ENCODE measurements around the gene STPG4.

STPG4 gene

DNA sequence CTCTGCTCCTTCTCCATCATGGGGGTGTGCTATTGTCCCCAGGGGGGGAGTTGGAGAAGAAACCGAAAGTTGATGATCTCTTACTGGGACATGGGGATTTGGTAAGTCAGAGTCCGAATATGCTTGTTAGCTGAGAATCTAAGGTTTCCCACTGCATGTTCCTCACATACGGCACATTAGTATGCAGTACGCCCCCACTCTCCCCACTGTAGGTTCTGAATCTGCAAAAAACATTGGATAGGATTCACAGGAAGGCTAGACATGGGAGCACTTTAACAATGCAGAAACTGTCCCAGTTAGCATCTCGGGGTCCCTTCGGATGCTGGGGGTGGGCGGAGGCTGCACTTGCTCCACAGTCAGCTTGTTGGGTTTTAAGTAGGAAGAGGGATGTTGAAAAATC lies 102.3 kb downstream of the STPG4 start:
- DNase-seq (ENCODE audit: low read depth) = no peak

DNA sequence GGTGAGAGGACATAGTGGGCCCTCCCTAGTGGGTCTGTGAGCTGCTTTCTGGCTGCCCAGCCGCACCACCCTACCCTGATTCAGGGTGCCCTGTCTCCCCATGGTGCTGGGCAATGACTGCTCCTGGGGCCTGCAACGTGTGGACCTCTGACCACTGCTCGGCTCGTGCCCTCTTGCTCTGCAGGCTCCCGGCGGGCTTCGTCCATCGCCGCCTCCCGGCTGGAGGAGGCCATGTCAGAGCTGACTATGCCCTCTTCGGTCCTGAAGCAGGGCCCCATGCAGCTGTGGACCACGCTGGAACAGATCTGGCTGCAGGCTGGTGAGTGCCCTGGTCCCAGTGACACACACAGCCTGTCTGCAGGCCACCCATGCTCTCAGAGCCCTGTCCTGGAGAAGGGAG lies 103.5 kb downstream of the STPG4 start:
- no peak for DNase-seq (ENCODE audit: low read depth)

- DNase-seq (ENCODE audit: low read depth) = no peak
These were observed 104.3 kb downstream of the STPG4 start for GRCh38 chr2:47050762-47051161.

DNA sequence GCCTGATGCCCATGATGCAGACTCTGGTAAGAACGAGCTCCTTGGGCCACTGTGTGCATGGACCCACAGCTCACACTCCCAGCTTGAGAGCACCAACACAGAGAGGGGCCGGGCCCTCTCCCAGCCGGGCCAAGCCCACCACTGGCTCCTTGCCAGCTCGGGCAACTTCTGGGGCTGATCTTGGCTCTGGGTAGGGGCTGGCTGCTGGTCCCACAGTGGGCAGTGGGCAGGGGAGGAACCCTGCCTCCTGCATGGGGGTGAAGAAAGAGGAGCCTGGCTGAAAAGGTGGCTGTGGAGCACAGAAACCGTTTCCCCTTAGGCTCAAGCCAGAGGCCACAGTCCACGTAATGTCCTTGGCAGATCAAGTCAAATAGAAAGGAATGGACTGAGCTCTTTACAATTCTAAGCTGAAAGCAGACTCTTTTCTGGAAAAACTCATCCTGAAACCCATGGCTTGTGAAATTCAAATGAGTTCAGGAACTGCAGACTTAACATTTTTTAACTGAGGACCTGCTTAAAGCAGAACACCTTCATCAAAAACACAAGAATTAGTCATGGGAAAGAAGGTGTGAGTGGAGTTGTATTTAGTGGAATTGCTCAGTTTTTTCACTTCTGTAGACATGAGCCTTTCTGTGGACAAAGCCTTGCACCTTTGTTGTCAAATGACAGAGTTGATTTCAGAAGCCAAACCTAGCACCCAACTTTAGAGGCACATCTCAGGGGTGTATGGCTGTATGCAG lies 104.9 kb downstream of the STPG4 start:
- no peak for DNase-seq (ENCODE audit: low read depth)

- DNase-seq (ENCODE audit: low read depth) = no peak
These were observed 105.6 kb downstream of the STPG4 start for GRCh38 chr2:47049502-47049901.

DNA sequence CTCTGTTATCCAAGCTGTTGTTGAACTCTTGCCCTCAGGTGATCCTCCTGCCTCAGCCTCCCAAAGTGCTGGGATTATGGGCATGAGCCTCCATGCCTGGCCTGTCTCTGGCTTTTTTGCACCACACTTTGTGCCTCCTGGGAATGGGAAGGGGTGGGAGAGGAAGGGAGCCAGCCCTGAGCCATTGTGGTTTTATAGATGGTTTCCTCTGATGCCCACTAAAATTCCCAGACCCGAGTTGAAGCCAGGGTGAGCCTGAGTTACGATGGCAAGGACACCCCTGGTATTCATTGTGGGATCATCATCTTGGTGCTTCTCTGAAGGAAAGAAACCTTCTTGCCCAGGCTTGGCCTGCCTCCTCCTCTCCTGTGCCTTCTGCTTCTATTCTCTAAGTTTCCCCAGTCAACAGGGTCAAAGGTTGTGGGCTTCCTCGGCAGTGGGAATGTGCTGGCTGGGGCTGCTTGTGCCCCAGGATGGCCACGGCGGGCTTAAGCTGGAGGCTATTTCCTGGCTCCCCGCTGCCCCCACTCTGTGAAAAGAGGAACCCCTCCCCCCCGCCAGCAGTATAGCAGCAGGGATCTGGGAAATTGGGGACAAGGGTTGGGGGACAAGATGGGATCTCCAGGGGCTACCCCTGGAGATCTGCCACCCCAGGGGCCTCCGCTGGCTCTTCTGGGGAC lies 106.2 kb downstream of the STPG4 start:
- DNase-seq (ENCODE audit: low read depth) = no peak

DNA sequence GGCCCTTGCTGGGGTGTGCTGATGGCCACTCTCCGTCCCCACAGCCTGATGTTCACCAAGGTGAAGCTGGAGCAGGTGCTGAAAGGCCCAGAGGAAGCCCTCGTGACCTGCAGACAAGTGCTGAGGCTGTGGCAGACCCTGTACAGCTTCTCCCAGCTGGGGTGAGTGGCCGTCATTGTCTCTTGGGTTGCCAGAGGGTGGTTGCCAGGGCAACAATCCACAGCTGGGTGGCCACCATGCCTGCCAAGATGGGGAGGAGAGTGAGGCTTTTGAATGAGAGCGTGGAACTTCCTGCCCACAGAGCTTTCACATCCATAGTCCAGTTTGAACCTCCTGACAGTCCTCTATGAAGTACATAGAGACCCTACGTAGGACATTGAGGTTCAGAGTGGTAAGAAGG lies 108.8 kb downstream of the STPG4 start:
- DNase-seq (ENCODE audit: low read depth) = no peak

- DNase-seq (ENCODE audit: low read depth) = no peak
These were observed 111.2 kb downstream of the STPG4 start for GRCh38 chr2:47043891-47044239.

GRCh38 chr2:47043142-47043890 lies 111.8 kb downstream of the STPG4 start:
- no peak for DNase-seq (ENCODE audit: low read depth)

GRCh38 chr2:47041891-47042684 lies 113.0 kb downstream of the STPG4 start:
- DNase-seq (ENCODE audit: low read depth) = no peak

DNA sequence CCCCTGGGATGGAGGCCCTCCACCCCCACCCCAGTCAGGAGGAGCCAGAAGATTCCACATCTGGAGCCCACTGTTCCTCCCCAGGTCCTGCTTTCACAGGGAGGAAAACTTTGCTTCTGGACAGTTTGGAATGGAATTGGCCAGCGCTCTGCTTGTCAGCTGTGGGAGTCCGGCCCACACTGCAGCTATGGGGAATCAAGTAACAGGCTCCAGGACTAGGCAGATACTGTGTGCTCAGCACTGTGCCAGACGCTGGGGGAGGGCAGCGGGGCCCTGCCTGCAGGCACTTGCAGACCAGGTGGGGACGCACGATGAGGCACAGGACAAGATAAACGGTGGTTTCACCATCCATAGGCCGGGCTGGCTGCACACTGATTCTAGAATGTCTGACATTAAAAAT lies 114.0 kb downstream of the STPG4 start:
- DNase-seq (ENCODE audit: low read depth) = no peak

- DNase-seq (ENCODE audit: low read depth) = no peak
These were observed 114.5 kb downstream of the STPG4 start for GRCh38 chr2:47040651-47041050.

DNA sequence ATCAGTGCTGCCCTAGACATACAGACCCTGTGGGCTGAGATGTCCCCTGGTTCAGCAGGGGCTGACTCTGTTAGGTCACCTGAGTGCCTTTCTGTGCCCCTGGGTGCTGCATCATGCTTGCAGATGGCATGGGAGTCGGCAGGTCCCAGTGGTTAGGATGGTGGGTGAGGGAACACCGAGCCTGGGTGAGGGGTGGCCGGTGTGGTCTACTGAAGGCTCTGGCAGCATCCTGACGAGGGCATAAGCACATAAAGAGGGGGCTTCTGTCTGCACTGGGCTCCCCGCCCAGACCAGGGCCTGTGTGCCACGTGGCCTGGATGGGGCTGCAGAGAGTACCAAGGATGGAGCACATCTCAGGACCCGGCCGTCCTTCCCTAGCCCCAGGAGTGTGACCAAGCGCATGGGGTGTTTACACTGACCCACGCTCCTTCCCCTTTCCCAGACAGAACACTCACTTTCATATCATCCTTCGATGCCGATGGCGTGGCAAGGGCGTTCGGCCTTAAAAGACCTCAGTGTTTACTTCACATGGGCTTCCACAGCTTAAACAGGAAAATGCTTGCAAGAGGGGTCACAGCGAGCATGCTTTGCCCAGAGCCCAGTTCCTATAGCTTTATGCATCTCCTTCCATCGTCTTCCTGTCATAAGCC lies 115.1 kb downstream of the STPG4 start:
- no peak for DNase-seq (ENCODE audit: low read depth)

GRCh38 chr2:47039489-47039870 lies 115.6 kb downstream of the STPG4 start:
- DNase-seq (ENCODE audit: low read depth) = no peak

DNA sequence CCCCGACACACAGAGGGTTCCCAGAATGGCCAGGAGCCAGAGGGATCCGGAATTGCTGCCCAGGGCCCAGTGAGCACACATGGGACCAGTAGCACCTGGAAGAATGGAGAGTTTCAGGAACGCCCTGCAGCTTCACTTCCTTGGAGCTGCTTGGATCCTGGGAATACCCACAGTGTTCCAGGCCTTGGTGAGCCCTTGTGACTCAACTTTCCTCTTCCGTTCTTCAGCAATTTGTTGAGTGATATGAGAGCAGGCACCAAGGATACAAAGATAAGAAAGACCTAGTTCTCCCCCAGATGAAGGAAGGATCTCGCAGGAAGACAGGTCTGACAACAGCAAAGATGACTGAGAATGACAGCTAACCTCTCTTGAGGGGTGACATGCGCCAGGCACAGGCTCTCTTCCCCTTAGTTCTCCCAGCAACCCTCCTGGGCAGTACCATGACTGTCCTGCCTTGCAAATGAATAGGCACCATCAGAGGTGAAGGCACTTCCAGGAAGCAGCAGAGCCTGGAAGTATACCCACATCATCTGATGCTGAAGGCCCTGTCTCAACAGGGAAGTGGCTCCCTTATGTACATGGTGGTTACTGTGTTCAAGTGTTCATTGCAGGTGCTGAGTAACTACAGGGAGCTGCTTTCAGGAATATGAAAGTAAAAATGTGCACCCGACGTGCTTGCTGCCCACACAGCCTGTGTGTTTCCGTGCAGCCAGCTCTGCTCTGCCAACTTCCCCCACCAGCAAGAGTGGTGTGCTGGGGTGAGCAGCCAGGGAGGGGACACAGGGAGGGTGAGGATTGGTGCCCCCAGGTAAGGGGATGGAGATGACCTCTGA lies 116.2 kb downstream of the STPG4 start:
- peak; percentile 8 for DNase-seq (ENCODE audit: low read depth)

DNA sequence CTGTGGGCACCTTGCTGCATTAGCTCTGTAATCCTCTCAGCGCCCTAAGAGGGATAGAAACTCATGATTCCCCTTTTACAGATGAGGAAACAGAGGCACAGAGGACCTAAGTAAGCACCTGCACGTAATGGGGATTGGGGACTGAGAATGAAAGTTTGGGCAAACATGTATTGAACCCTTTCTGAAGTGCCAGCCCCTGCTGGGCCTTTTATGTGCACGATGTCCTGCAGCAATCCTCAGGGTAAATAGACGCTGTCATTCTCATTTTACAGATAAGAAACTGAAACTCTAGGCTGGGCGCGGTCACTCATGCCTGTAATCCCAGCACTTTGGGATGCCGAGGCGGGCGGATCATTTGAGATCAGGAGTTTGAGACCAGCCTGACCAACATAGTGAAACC lies 117.4 kb downstream of the STPG4 start:
- DNase-seq (ENCODE audit: low read depth) = no peak
